ENCODE results near the gene ELF2. TPM values are rescaled to one million over a fixed set of nuclear protein-coding genes. Genes with fewer than 3 reads are reported as not detected.

The ELF2 gene
- total RNA-seq, 1 donor from 2014 or later, result 57.9 TPM

DNA sequence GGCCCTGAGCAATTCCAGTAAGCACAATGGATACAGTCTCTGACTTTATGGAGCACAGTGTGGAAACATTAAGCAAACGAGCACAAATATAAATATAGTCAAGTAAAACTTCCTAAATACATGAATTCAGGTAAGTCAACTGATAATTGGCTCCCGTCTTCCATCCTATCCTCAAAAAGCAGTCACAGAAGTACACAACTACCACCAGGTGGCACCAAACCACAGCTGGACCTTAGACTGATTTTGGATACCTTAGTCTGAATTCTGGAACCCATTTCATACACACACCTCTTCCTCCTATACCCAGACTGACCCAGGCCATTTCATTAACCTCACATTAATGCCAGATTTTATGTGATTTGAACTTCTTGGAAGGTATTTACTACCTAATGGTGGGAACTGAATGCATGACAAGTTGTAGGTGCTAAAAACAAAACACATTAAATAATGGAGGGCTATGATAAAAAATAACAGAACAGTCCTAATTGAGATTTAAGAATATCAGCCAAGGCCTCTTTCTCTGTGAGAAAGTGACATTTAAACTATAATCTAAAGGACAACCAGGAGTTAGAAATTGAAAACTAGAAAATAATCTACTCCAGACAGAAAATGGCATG lies 77.5 kb downstream of the ELF2 start:
- peak; percentile 90 for ATAC-seq (ENCODE audit: low read depth)
- Mint-ChIP-seq H3K4me3 (no peak overlapping the region), H3K36me3 (ENCODE audit: low read depth) (no peaks in the 10 kb centered on the region), H3K9me3 (no peaks in the 10 kb centered on the region), H3K27me3 (no peaks in the 10 kb centered on the region), H3K4me1 (no peaks in the 10 kb centered on the region), H3K27ac (no peak overlapping the region)
- CTCF ChIA-PET, result interaction anchor here (0.6 to 5.4 kb wide), 10 partner anchors 10 to 449 kb away, joined by 3 to 54 read pairs (median 3); no protein-coding TSS in a partner anchor
- POLR2A ChIA-PET, result interaction anchor here (0.6 to 3.3 kb wide), 3 partner anchors 17 to 196 kb away, joined by 3 to 10 read pairs (median 9); partner anchors contain the start of gene ELF2
- TF ChIP-seq CTCF (IDR thresholded peaks at IDR 0.05), result no peak
- intact Hi-C loops (cut with micrococcal nuclease), result loop anchor here (1.0 to 5.0 kb wide), 8 partner anchors 69 to 553 kb away; no protein-coding TSS in a partner anchor
- peak; percentile 28 for DNase-seq

DNA sequence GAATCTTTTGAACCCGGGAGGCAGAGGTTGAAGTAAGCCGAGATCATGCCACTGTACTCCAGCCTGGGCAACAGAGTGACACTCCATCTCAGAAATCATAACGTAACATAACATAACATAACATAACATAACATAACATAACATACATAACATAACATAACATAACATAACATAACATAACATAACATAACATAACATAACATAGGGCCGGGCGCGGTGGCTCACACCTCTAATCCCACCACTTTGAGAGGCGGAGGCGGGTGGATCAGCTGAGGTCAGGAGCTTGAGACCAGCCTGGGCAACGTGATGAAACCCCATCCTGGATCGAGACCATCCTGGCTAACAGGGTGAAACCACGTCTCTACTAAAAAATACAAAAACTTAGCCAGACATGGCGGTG lies 84.7 kb downstream of the ELF2 start:
- Mint-ChIP-seq H3K9me3 (no peaks in the 10 kb centered on the region), H3K4me3 (no peak overlapping the region), H3K36me3 (ENCODE audit: low read depth) (no peaks in the 10 kb centered on the region), H3K27me3 (no peaks in the 10 kb centered on the region), H3K27ac (no peak overlapping the region), H3K4me1 (no peaks in the 10 kb centered on the region)
- intact Hi-C loops (cut with micrococcal nuclease), result no loop called here
- CTCF ChIA-PET, result interaction anchor here (1.0 kb wide), 1 partner anchor 203 kb away, joined by 3 read pairs; no protein-coding TSS in a partner anchor
- POLR2A ChIA-PET, result no interaction called here
- TF ChIP-seq CTCF (IDR thresholded peaks at IDR 0.05), result no peak
- no peak for ATAC-seq (ENCODE audit: low read depth)
- no peak for DNase-seq

GRCh38 chr4:139085141-139085540 lies 91.9 kb downstream of the ELF2 start:
- intact Hi-C loops (cut with micrococcal nuclease), result no loop called here
- POLR2A ChIA-PET, result interaction anchor here (0.9 to 3.2 kb wide), 4 partner anchors 9 to 210 kb away, joined by 4 to 37 read pairs (median 10); partner anchors contain the start of gene ELF2

DNA sequence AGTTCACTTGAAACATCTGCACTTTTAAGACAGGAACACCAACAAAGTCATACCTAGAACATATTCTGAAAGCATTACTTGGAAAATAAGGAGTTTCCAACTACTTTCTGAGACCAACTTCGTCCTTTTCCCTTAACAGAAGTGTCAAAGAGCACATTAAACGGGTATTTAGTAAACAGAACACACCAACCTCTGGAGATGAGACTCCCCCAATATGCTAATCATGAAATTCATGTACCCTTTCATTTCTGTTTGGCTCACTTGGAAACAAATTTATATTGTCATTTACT lies 92.3 kb downstream of the ELF2 start:
- H3K4me3 Mint-ChIP-seq, result peak overlapping the region; percentile 99
- peaks cover 26% of the 10 kb centered on the region for H3K36me3 Mint-ChIP-seq (ENCODE audit: low read depth)
- TF ChIP-seq CTCF (IDR thresholded peaks at IDR 0.05), result no peak

More at GRCh38 chr4:139085141-139085540, 91.9 kb downstream of the ELF2 start:
- Mint-ChIP-seq H3K4me3 (peak overlapping the region; percentile 99), H3K27me3 (no peaks in the 10 kb centered on the region), H3K4me1 (peaks cover 30% of the 10 kb centered on the region), H3K36me3 (ENCODE audit: low read depth) (peaks cover 24% of the 10 kb centered on the region), H3K9me3 (no peaks in the 10 kb centered on the region), H3K27ac (peak overlapping the region; percentile 99)
- no peak for TF ChIP-seq CTCF (IDR thresholded peaks at IDR 0.05)
- CTCF ChIA-PET, result interaction anchor here (1.0 to 2.6 kb wide), 3 partner anchors 55 to 211 kb away, joined by 3 to 12 read pairs (median 11); no protein-coding TSS in a partner anchor
- ATAC-seq (ENCODE audit: low read depth), result no peak
- no peak for DNase-seq

More for the DNA sequence above, 92.3 kb downstream of the ELF2 start:
- DNase-seq (no peak), ATAC-seq (ENCODE audit: low read depth) (no peak)
- CTCF ChIA-PET, result interaction anchor here (0.9 to 2.6 kb wide), 3 partner anchors 14 to 58 kb away, joined by 3 to 12 read pairs (median 3); no protein-coding TSS in a partner anchor
- intact Hi-C loops (cut with micrococcal nuclease), result loop anchor here (1.0 to 5.0 kb wide), 2 partner anchors 211 to 1068 kb away; partner anchors contain the start of gene MAML3
- no peaks in the 10 kb centered on the region for H3K9me3 Mint-ChIP-seq
- H3K4me1 Mint-ChIP-seq, result peaks cover 33% of the 10 kb centered on the region
- POLR2A ChIA-PET, result interaction anchor here (1.3 to 3.2 kb wide), 5 partner anchors 9 to 368 kb away, joined by 8 to 37 read pairs (median 11); partner anchors contain the start of genes ELF2 and NOCT
- peak overlapping the region; percentile 99 for H3K27ac Mint-ChIP-seq
- no peaks in the 10 kb centered on the region for H3K27me3 Mint-ChIP-seq
